Measurements from ENCODE around the gene ZBTB25.

Gene ZBTB25

GRCh38 chr14:64475585-64476273, 27.9 kb downstream of the ZBTB25 start:
- DNase-seq, result no peak

GRCh38 chr14:64474698-64475097, 28.9 kb downstream of the ZBTB25 start:
- no peak for DNase-seq

- DNase-seq, result no peak
Observed at GRCh38 chr14:64474041-64474440, 29.6 kb downstream of the ZBTB25 start.

- no peak for DNase-seq
Observed at GRCh38 chr14:64468451-64468850, 35.2 kb downstream of the ZBTB25 start.

- no peak for DNase-seq
Observed at GRCh38 chr14:64467566-64467965, 36.1 kb downstream of the ZBTB25 start.

- no peak for DNase-seq
Observed at GRCh38 chr14:64467101-64467500, 36.5 kb downstream of the ZBTB25 start.

GRCh38 chr14:64465831-64466554, 37.6 kb downstream of the ZBTB25 start:
- peak; percentile 61 for DNase-seq

GRCh38 chr14:64465191-64465822, 38.3 kb downstream of the ZBTB25 start, which contains the start of gene AKAP5:
Gene AKAP5, plus strand, starts transcription at chr14:64465499. Its CDS starts 2,896 bp downstream, at chr14:64468395.
- peak; percentile 39 for DNase-seq

GRCh38 chr14:64464651-64465050, 39.0 kb downstream of the ZBTB25 start:
- no peak for DNase-seq

GRCh38 chr14:64463873-64464272, 39.8 kb downstream of the ZBTB25 start:
- no peak for DNase-seq

GRCh38 chr14:64463195-64463594, 40.4 kb downstream of the ZBTB25 start:
- no peak for DNase-seq

GRCh38 chr14:64461221-64461620, 42.4 kb downstream of the ZBTB25 start:
- no peak for DNase-seq

- no peak for DNase-seq
Observed at GRCh38 chr14:64459405-64460136, 44.1 kb downstream of the ZBTB25 start.

GRCh38 chr14:64454671-64455070, 49.0 kb downstream of the ZBTB25 start:
- no peak for DNase-seq

- no peak for DNase-seq
Observed at GRCh38 chr14:64450255-64450654, 53.4 kb downstream of the ZBTB25 start.

- no peak for DNase-seq
Observed at GRCh38 chr14:64447876-64448670, 55.6 kb downstream of the ZBTB25 start.

GRCh38 chr14:64444984-64445845, 58.4 kb downstream of the ZBTB25 start:
- DNase-seq, result peak; percentile 84

GRCh38 chr14:64444140-64444539, 59.5 kb downstream of the ZBTB25 start:
- no peak for DNase-seq

GRCh38 chr14:64442300-64442988, 61.2 kb downstream of the ZBTB25 start:
- no peak for DNase-seq

- DNase-seq, result peak; percentile 24
Observed at GRCh38 chr14:64440494-64440893, 63.1 kb downstream of the ZBTB25 start.
